GM18951 (cell line): Measurements from ENCODE around the gene DNAJC7.
A peak's percentile ranks its signal among the peaks of the same experiment; 100 is the strongest.
"Not testable (repeated sequence)": the region's sequence is repeated elsewhere in the genome, so short reads cannot be mapped to it uniquely, and the experiment has no call there.

Experiments
- POLR2A ChIP-seq: IDR thresholded peaks from 4 replicates; pipeline ENCODE4 v1.6.1; 2011; ENCODE audit warnings: mild to moderate bottlenecking; ENCODE audit not compliant: insufficient read length, insufficient read depth; ENCODE audit errors: extremely low read depth
- in situ Hi-C: fragments of 300-500 bp; cut with MboI; formaldehyde crosslinking; loops from one replicate; pipeline ENCODE4 v1.12.0; 2022; ENCODE audit warnings: low sequenced_read_pairs, mixed read lengths, inconsistent platforms; ENCODE audit not compliant: unreplicated experiment

The DNAJC7 gene

DNA sequence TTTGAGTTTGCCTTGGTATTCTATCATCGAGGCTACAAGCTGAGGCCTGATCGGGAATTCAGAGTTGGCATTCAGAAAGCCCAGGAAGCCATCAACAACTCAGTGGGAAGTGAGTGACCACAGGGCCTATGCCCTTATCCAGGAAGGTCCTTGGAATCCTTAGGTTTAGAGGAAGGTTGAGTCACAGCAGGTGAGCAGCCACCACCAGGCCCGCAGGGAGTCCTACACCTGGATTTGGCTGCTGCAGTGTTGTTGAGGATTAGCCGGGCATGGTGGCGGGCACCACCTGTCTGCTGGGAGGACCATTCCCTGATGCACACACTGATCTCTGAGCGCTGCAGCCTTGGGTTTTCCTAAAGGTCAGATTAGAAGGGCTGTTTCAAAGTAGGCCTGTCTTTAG, 81.6 kb downstream of the DNAJC7 start:
- in situ Hi-C loops = no loop called here
- TF ChIP-seq POLR2A = no peak

DNA sequence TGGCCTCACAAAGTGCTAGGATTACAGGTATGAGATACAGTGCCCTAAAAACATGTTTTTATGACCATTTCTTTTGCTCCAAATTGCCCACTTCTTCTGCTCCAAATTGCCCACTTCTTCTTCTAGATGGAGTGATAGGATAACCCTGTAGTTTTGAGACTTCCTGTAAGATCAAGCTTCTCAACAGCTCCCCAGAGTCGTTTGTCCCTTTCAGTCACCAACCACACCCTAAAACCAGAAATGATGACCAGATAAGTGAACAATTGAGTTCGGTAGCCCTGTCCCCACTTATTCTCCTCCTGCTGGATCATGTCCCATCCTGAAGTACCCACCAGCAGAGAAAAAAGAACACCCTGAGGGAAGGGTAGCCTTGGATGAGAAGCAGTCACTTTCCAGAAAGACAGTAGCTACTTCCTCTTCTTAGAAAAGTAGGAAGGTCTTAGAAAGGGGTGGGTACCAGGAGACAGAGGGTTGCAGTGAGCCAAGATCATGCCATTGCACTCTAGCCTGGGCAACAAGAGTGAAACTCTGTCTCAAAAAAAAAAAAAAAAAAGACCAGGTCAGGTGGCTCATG, 84.3 kb downstream of the DNAJC7 start:
- TF ChIP-seq POLR2A = no peak
- in situ Hi-C loops = no loop called here

DNA sequence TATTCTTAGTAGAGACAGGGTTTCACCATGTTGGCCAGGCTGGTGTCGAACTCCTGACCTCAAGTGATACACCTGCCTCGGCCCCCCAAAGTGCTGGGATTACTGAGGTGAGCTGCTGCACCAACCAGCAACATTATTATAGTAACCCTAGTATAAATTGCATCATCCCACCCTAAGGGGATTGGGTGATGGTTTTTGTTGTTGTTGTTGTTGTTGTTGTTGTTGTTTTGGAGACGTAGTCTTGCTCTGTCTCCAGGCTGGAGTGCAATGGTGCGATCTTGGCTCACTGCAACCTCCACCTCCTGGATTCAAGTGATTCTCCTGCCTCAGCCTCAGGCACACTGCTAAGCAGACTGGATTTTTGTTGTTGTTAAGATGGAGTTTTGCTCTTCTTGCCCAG, 85.5 kb downstream of the DNAJC7 start:
- in situ Hi-C loops = not testable (repeated sequence)

DNA sequence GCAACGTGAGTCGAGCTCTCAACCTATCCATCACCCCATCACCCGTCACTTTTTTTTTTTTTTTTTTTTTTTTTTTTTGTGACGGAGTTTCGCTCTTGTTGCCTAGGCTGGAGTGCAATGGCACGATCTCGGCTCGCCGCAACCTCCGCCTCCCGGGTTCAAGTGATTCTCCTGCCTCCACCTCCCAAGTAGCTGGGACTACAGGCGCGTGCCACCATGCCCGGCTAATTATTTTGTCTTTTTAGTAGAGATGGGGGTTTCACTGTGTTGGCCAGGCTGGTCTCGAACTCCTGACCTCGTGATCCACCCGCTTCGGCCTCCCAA, 86.4 kb downstream of the DNAJC7 start:
- in situ Hi-C loops = not testable (repeated sequence)

DNA sequence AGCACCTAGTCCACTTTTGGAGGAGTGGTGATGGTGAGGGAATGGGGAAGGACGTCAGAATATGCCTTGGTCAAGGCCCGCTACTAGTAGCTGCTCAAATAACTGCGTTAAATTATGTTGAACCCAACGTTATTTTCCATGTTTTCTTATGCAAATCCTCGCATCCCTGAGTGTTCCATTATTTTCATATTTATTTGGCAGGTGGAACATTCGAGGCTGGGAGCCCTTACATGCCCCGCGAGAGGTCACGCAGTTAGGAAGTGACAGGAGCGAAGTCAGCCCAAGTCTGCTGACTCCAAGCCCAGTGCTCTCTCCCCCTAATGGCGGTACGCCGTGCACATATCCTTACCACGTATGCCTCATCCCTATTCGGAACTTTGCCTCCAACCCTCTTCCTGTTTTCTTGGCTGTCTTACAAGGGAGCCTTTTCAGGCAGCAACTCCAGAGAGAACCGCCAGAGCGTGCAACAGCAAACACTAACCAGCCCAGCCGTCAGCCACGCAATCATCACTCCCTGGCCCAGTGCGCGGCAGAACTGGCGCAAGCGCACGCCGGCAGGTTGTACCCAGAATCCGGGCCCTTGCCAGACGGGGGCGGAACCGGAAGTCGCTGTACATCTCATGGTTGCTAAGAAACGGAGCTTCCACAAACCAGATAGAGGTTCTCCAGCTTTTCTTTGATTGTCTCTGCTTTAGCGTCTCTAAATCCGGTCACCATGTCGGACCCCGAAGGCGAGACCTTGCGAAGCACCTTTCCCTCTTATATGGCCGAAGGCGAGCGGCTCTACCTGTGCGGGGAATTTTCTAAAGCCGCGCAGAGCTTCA, 87.0 kb downstream of the DNAJC7 start, which contains the start of gene ODAD4:
Gene ODAD4 (plus strand): TSS at position 609 of the 824 bp plus-strand sequence. CDS start 107 bp downstream, at position 716.
- in situ Hi-C loops = no loop called here
- TF ChIP-seq POLR2A = peak; percentile 95

DNA sequence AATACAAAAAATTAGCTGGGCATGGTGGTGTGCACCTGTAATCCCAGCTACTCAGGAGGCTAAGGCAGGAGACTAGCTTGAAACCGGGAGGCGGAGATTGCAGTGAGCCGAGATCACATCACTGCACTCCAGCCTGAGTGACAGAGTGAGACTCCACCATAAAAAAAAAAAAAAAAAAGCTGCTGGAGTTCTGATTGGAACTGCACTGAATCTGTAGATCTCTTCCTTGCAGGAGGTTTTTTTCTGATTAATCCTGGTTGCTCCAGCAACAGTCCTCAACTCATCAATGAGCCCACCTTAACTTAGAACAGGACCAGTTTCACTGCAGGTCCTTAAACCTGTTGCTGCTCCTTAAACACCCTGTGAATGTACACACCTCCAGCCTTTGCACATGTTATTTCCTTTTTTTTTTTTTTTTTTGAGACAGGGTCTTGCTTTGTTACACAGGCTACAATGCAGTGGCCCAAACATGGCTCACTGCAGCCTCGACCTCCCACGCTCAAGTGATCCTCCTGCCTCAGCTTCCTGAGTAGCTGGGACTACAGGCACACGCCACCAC, 88.5 kb downstream of the DNAJC7 start:
- TF ChIP-seq POLR2A = no peak
- in situ Hi-C loops = no loop called here
